Effector memory CD4-positive, alpha-beta T cell (primary cell): ENCODE results near the gene ABCC9.
A peak's percentile ranks its signal among the peaks of the same experiment; 100 is the strongest.

Experiments
- DNase-seq, 3 donors: peaks; one replicate each; pipeline ENCODE4 v3.0.0-alpha.2; 2020
- H3K27ac ChIP-seq: 2 replicates; pipeline ENCODE4 v1.7.0; 2013; ENCODE audit warnings: mild to moderate bottlenecking, low read length, moderate library complexity; ENCODE audit not compliant: insufficient read depth, poor library complexity, severe bottlenecking
- H3K27me3 ChIP-seq: replicated peaks from 2 replicates; pipeline ENCODE4 v1.7.0; 2013; ENCODE audit warnings: mild to moderate bottlenecking, low read length; ENCODE audit not compliant: insufficient read depth, control insufficient read depth, poor library complexity, severe bottlenecking
- H3K36me3 ChIP-seq: 2 replicates; pipeline ENCODE4 v1.7.0; 2013; ENCODE audit warnings: mild to moderate bottlenecking, low read length, moderate library complexity; ENCODE audit not compliant: control insufficient read depth, insufficient read depth
- H3K4me1 ChIP-seq: 2 replicates; pipeline ENCODE4 v1.7.0; 2013; ENCODE audit warnings: low read length, mild to moderate bottlenecking; ENCODE audit not compliant: control insufficient read depth, insufficient read depth, poor library complexity, severe bottlenecking
- H3K4me3 ChIP-seq: 2 replicates; pipeline ENCODE4 v1.7.0; 2013; ENCODE audit warnings: low read length, low read depth, mild to moderate bottlenecking; ENCODE audit not compliant: insufficient read depth, poor library complexity, severe bottlenecking
- H3K9me3 ChIP-seq: 2 replicates; pipeline ENCODE4 v1.7.0; 2013; ENCODE audit warnings: mild to moderate bottlenecking, low read length, moderate library complexity; ENCODE audit not compliant: control insufficient read depth
- total RNA-seq, 3 donors: gene quantifications; one replicate each; lab custom pipeline; 2026; lab: John Stamatoyannopoulos, UW

The ABCC9 gene
- total RNA-seq: 0 reads per million in 3 donors

DNA sequence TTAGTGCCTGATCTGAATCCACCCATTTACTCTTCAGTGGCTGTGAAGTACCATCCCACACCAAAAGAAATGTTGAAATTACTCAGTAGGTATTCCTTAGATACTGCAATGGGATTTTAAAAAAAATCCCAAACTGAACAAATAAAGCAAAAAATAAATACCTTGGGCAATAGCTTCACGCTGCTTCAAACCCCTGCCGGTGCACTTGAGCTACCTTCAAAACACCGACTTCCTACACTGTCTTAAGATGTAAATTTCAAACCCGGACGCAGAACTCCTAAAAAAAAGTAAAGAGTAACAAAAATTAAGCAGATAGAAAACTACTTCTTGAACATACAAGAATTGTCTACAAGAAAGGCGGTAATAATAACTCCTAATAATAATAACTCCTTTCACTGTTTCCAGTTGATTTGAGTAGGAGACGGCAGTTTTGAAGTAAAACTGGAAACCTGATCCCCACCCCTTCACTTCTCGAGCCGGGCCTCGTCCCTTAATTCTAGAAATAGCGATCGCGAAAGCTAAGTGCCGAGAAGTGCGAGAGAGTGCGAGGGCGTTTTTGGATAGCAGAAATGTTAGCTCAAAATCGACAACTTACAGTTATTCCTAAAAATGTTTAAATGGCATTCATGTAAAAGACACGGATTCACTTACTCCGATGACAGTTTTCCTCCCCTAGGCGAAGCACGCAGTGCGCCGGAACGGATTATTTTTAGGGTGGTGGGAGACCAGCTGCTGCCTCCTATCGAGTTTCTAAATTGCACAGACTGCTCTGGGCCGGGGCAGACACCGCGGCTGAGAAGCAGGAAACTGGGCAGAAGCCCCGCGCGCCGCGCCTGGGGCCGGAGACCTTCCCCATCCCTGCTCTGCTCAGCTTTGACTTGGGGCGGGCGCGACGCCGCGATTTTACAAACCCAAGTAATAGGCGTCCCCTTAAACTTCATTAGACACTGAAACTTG lies at the start of gene ABCC9:
ABCC9 (minus strand) TSS at position 878 of the 957 bp plus-strand sequence. CDS start 4,752 bp downstream, outside the sequence.
- H3K27me3 ChIP-seq: peaks cover 11% of the 10 kb centered on the region
- no peak for DNase-seq

GRCh38 chr12:21989819-21990412 lies 48.7 kb upstream of the ABCC9 start:
- no peak for DNase-seq
- Histone ChIP-seq H3K4me3 (no peak overlapping the region), H3K27me3 (no peaks in the 10 kb centered on the region), H3K4me1 (peaks cover 3% of the 10 kb centered on the region), H3K36me3 (no peaks in the 10 kb centered on the region), H3K9me3 (no peaks in the 10 kb centered on the region), H3K27ac (no peak overlapping the region)

More for the DNA sequence above, at the start of gene ABCC9:
- Histone ChIP-seq H3K4me1 (no peaks in the 10 kb centered on the region), H3K36me3 (no peaks in the 10 kb centered on the region), H3K9me3 (no peaks in the 10 kb centered on the region), H3K4me3 (peak within 1 kb of the TSS; percentile 3), H3K27ac (no peak within 1 kb of the TSS)

- Histone ChIP-seq H3K4me1 (peaks cover 3% of the 10 kb centered on the region), H3K4me3 (no peak overlapping the region), H3K27ac (no peak overlapping the region), H3K27me3 (no peaks in the 10 kb centered on the region), H3K36me3 (no peaks in the 10 kb centered on the region), H3K9me3 (no peaks in the 10 kb centered on the region)
- DNase-seq: no peak
These were observed 47.4 kb upstream of the ABCC9 start for GRCh38 chr12:21988619-21989018.

DNA sequence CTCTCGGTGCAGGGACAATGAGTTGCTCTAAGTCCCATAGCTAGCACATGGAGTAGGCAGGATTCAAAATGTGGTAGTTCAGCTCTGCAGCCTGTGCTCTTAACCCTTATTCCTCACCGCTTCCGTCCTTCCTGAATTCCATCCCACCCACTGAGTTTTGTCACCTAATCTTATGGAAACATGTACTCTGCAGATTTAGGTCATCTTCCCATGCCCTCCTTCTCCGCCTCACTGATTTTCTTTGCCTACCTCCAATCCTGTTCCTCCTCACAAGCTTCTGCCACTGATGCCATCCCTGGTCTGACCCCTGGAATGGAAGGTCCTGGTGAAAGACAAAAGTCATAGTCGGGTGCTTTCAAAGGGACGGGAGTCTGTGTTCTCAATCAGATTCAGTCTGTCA lies 46.5 kb upstream of the ABCC9 start:
- H3K9me3 ChIP-seq: no peaks in the 10 kb centered on the region
- H3K36me3 ChIP-seq: no peaks in the 10 kb centered on the region
- H3K4me1 ChIP-seq: peaks cover 2% of the 10 kb centered on the region
- no peaks in the 10 kb centered on the region for H3K27me3 ChIP-seq
- H3K4me3 ChIP-seq: no peak overlapping the region
- no peak for DNase-seq
- no peak overlapping the region for H3K27ac ChIP-seq

GRCh38 chr12:21985155-21985554 lies 43.9 kb upstream of the ABCC9 start:
- Histone ChIP-seq H3K27ac (no peak overlapping the region), H3K36me3 (no peaks in the 10 kb centered on the region), H3K9me3 (no peaks in the 10 kb centered on the region), H3K4me1 (no peaks in the 10 kb centered on the region), H3K4me3 (no peak overlapping the region), H3K27me3 (no peaks in the 10 kb centered on the region)
- no peak for DNase-seq

- no peak overlapping the region for H3K4me3 ChIP-seq
- no peaks in the 10 kb centered on the region for H3K9me3 ChIP-seq
- no peaks in the 10 kb centered on the region for H3K4me1 ChIP-seq
- DNase-seq: no peak
- H3K27ac ChIP-seq: no peak overlapping the region
- H3K27me3 ChIP-seq: no peaks in the 10 kb centered on the region
- H3K36me3 ChIP-seq: no peaks in the 10 kb centered on the region
These were observed 43.1 kb upstream of the ABCC9 start for GRCh38 chr12:21984375-21984774.

DNA sequence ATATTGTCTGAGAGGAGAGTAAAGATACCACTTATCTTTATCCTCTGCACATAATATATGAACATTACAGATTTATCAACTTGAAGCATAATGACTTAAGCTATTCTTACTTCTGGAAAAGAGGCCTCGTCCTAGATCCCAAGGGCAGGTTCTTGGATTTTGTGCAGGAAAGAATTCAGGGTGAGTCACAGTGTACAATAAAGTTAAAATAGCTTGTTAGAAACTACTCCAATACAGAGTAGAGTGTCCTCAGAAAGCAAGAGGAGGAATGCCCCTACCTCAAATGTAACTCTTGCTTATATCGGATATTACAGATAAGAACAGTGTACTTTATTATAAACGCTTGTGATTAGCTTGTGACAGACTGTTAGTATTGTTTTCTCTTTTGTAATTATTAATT lies 41.9 kb upstream of the ABCC9 start:
- no peak overlapping the region for H3K27ac ChIP-seq
- DNase-seq: no peak
- H3K27me3 ChIP-seq: no peaks in the 10 kb centered on the region
- no peaks in the 10 kb centered on the region for H3K36me3 ChIP-seq
- no peaks in the 10 kb centered on the region for H3K4me1 ChIP-seq
- H3K4me3 ChIP-seq: no peak overlapping the region
- H3K9me3 ChIP-seq: no peaks in the 10 kb centered on the region

DNA sequence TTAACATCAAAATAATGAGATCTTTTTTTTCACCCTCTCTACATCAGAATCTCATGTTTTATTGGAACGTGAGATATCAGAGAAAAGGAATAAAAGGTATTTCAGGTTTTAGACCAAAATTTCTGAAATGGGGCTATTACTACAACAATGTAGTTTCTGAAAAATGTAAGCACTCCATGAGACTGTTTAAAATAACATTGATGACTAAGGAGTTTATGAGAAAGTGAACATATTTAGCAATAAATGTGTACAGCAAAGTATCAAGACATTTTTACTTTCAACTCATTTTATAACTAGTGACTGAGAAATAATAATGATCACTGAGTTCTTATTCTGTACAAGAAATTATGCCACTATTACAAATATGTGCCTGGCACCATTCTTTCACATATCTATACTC lies 39.3 kb upstream of the ABCC9 start:
- DNase-seq: no peak
- no peaks in the 10 kb centered on the region for H3K36me3 ChIP-seq
- H3K4me3 ChIP-seq: no peak overlapping the region
- no peak overlapping the region for H3K27ac ChIP-seq
- H3K9me3 ChIP-seq: no peaks in the 10 kb centered on the region
- no peaks in the 10 kb centered on the region for H3K4me1 ChIP-seq
- no peaks in the 10 kb centered on the region for H3K27me3 ChIP-seq

DNA sequence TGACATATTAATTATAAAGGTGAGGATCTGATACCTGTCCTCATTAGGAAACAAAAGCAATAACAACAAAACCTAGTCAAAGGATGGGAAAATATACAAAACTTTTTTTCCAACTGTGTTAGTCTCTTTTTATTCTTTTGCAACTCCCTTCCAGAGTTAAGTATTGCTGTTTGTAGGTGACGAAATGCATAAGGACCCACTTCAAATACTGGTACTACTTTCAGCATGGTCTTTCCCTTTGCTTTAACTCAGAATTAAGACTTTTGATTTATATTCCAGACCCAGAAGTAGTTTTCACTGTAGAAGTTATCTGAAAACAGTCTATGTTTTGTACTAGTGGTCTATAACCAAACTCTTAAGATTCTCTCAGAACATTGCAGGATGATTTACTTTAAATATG lies 34.1 kb upstream of the ABCC9 start:
- no peaks in the 10 kb centered on the region for H3K4me1 ChIP-seq
- no peak for DNase-seq
- no peaks in the 10 kb centered on the region for H3K36me3 ChIP-seq

DNA sequence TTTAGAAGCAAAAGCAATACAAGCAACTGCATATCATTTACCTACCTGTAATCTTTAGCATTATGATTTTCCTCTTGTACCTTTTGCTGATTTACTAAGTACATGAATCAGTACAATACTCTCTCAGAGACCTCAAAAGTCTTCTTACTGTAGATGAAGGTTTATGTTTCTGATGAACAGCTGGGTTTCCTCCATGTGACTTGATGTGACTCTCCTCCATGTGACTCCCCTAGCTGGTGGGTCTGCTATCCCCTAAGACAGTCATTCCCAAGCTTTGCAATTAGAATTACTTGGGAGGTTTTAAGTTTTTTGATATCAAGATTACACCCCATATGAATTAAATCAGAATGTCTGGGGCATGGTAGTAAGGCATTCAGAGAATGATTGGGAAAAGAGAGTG lies 32.0 kb upstream of the ABCC9 start:
- no peaks in the 10 kb centered on the region for H3K4me1 ChIP-seq
- no peaks in the 10 kb centered on the region for H3K36me3 ChIP-seq
- H3K27ac ChIP-seq: no peak overlapping the region
- no peak for DNase-seq
- no peaks in the 10 kb centered on the region for H3K9me3 ChIP-seq
- H3K4me3 ChIP-seq: no peak overlapping the region
- H3K27me3 ChIP-seq: no peaks in the 10 kb centered on the region

More for the DNA sequence above, 34.1 kb upstream of the ABCC9 start:
- no peaks in the 10 kb centered on the region for H3K27me3 ChIP-seq
- no peak overlapping the region for H3K27ac ChIP-seq
- H3K4me3 ChIP-seq: no peak overlapping the region
- H3K9me3 ChIP-seq: no peaks in the 10 kb centered on the region
